Measurements from ENCODE around the gene FGFBP1.
A peak's percentile ranks its signal among the peaks of the same experiment; 100 is the strongest.

FGFBP1 gene

GRCh38 chr4:15938640-15939039, at the start of gene FGFBP1:
Gene FGFBP1 (minus strand): TSS chr4:15938740. CDS start chr4:15936632, 2,108 bp downstream.
- Histone ChIP-seq H3K27ac (ENCODE audit: low read depth, low read length) (no peak within 1 kb of the TSS), H3K27me3 (ENCODE audit: control insufficient read depth, insufficient read depth, low read length) (no peaks in the 10 kb centered on the region), H3K4me3 (ENCODE audit: low read depth, low read length) (no peak within 1 kb of the TSS)

DNA sequence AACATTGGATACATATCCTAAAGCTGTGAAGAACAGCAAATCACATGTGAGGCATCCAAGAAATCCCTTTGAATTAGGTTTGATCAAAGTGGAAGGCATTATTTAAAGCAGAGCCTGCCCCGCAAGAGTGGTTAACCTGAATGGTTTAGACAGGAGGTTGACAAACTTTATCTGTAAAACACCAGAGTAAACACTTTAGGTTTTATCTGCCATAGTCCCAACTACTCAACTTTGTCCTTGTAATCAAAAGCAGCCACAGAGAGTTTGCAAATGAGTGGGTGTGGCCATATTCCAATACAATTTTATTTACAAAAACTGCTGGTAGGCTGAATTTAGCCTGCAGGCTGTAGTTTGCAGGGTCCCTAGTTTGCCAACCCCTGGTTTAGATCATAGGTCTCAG, 49.7 kb upstream of the FGFBP1 start:
- H3K27me3 ChIP-seq (ENCODE audit: control insufficient read depth, insufficient read depth, low read length), result no peaks in the 10 kb centered on the region
- no peak overlapping the region for H3K9ac ChIP-seq (ENCODE audit: low read depth, low read length)
- no peaks in the 10 kb centered on the region for H3K4me1 ChIP-seq (ENCODE audit: control insufficient read depth, insufficient read depth, low read length)
- peaks cover 92% of the 10 kb centered on the region for H3K36me3 ChIP-seq (ENCODE audit: control insufficient read depth, insufficient read depth, low read length)
- H3K9me3 ChIP-seq (ENCODE audit: control insufficient read depth, insufficient read depth, low read length), result peaks cover 6% of the 10 kb centered on the region; the same call in 1 of the 2 replicates
- H3K4me3 ChIP-seq (ENCODE audit: low read depth, low read length), result no peak overlapping the region
- no peak overlapping the region for H3K27ac ChIP-seq (ENCODE audit: low read depth, low read length)

More at GRCh38 chr4:15938640-15939039, at the start of gene FGFBP1:
- no peaks in the 10 kb centered on the region for H3K36me3 ChIP-seq (ENCODE audit: control insufficient read depth, insufficient read depth, low read length)
- H3K9ac ChIP-seq (ENCODE audit: low read depth, low read length), result no peak within 1 kb of the TSS
- H3K4me1 ChIP-seq (ENCODE audit: control insufficient read depth, insufficient read depth, low read length), result peaks cover 7% of the 10 kb centered on the region; the same call in 1 of the 2 replicates
- H3K9me3 ChIP-seq (ENCODE audit: control insufficient read depth, insufficient read depth, low read length), result no peaks in the 10 kb centered on the region

DNA sequence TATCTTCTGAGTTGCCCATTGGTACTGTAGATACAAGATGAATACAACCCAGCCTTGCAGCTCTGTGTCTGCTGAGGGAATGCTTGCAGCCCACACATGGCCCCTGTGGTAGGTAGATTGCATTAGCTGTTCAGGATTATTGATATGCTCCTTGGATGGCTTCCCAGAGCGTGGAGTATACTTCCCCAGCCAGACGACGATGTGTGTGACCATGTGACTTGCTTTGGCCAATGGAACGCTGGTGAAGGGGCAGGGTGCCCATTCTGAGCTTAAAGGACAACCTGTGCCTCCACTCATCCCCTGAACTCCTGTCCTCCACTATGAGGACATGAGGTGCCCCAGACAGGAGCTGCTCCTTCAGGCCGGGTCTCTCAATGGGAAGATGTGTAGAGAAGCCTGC, 48.4 kb upstream of the FGFBP1 start:
- Histone ChIP-seq H3K4me3 (ENCODE audit: low read depth, low read length) (no peak overlapping the region), H3K27me3 (ENCODE audit: control insufficient read depth, insufficient read depth, low read length) (no peaks in the 10 kb centered on the region), H3K4me1 (ENCODE audit: control insufficient read depth, insufficient read depth, low read length) (no peaks in the 10 kb centered on the region), H3K27ac (ENCODE audit: low read depth, low read length) (no peak overlapping the region), H3K9ac (ENCODE audit: low read depth, low read length) (no peak overlapping the region), H3K9me3 (ENCODE audit: control insufficient read depth, insufficient read depth, low read length) (peaks cover 6% of the 10 kb centered on the region; the same call in 1 of the 2 replicates), H3K36me3 (ENCODE audit: control insufficient read depth, insufficient read depth, low read length) (peaks cover 94% of the 10 kb centered on the region)

DNA sequence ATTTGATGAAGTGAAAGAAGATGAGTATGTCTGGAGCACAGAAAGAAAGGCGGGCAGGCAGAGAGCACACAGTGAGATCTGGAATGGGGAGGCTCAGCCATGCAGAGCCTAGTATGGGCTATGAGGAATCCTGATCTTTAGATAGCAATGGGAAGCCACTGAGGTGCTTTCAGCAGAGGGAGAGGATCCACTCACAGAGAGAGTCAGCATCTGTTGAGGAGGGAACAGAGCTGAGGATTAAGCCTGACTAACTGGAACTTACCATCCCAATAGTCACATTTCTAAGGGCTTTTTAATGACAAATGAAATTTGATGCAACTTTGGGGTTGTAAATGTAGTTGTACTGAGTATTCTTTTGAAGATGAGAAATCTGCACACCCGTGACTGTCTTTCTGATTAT, 45.1 kb upstream of the FGFBP1 start:
- peaks cover 3% of the 10 kb centered on the region for H3K4me1 ChIP-seq (ENCODE audit: control insufficient read depth, insufficient read depth, low read length)
- no peak overlapping the region for H3K4me3 ChIP-seq (ENCODE audit: low read depth, low read length)
- H3K9me3 ChIP-seq (ENCODE audit: control insufficient read depth, insufficient read depth, low read length), result peaks cover 6% of the 10 kb centered on the region; the same call in 1 of the 2 replicates
- peaks cover 83% of the 10 kb centered on the region for H3K36me3 ChIP-seq (ENCODE audit: control insufficient read depth, insufficient read depth, low read length)
- H3K27me3 ChIP-seq (ENCODE audit: control insufficient read depth, insufficient read depth, low read length), result no peaks in the 10 kb centered on the region
- H3K27ac ChIP-seq (ENCODE audit: low read depth, low read length), result peak overlapping the region; percentile 29
- H3K9ac ChIP-seq (ENCODE audit: low read depth, low read length), result no peak overlapping the region

DNA sequence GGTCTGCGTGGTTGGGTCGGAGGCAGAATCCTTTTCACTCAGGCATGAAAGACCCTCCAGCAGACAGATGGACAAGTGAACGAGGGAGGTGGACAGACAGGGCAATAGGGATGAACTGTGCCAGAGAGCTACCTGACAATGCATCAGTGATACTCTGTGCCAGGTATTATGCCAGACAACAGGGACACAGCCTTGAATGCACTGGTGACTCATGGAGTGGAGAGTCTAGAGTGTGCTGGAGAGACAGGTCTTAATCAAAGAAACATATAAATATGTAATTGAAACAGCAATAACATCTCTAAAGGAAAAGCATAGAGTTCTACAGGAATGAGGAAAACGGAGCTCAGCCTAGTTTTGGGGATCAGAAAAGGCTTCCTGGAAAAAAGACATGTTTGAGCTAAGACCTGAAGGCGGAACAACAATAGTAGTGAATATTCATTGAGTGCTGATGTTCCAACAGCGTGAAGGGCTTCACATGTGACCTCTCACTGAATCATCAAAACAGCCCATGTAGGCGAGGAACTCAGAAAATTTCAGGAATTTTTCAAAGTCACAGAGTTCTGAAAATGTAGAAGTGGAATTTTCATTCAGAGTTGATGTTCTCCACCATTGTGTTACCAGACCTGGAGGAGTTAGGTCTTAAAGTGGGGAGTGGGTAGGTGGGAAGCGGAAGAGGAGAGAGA, 44.4 kb upstream of the FGFBP1 start:
- peaks cover 83% of the 10 kb centered on the region for H3K36me3 ChIP-seq (ENCODE audit: control insufficient read depth, insufficient read depth, low read length)
- H3K9me3 ChIP-seq (ENCODE audit: control insufficient read depth, insufficient read depth, low read length), result peaks cover 6% of the 10 kb centered on the region; the same call in 1 of the 2 replicates
- peak overlapping the region; percentile 29 for H3K27ac ChIP-seq (ENCODE audit: low read depth, low read length)
- H3K27me3 ChIP-seq (ENCODE audit: control insufficient read depth, insufficient read depth, low read length), result no peaks in the 10 kb centered on the region
- no peak overlapping the region for H3K4me3 ChIP-seq (ENCODE audit: low read depth, low read length)
- peaks cover 3% of the 10 kb centered on the region for H3K4me1 ChIP-seq (ENCODE audit: control insufficient read depth, insufficient read depth, low read length)
- H3K9ac ChIP-seq (ENCODE audit: low read depth, low read length), result no peak overlapping the region

DNA sequence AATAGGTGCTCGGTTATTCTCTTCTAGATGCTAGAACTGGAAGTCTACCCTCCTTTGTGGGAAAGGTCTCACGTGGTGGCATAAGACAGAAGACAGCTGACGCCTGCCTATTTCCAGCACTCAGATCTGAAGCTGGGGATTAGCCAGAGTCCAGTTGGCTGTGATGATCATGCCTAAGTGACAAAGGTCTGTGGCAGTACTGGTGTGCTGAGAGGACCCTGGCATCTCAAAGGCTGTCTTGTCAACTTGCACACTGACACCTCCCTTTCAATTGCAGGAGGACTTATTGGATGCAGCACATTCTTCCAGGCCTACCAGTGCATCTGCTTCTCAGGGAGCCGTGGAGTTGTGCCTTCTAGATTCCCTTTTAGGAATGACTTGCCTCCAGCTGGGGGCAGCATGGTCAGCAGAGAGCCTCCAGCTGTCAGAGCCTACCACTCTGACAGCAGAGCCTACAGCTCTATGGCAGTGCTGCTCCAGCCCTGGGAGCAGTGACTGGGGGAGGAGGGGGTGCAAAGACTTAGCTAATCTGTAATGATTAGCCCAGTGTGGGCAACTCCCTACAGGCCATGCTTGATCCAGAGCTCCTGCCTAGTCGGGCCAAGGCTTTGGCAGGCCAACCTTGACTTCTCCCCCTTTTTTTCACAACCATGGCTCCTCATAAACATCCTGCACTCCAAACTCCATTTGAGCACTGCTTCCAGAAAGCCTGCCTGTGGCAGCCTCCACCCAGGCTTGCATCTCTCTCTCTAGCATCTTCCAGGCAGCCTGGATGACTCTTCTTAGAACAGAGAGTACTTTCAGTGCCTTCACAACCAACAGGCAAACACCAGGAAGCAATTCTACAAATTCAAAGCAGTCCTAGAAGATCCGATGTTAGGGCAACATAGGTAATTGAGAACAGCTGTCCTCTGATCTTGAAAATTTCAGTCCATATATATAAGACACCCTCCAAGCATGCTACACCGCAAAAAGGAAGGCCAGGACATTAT, 38.2 kb upstream of the FGFBP1 start:
- Histone ChIP-seq H3K36me3 (ENCODE audit: control insufficient read depth, insufficient read depth, low read length) (peaks cover 25% of the 10 kb centered on the region), H3K9ac (ENCODE audit: low read depth, low read length) (no peak overlapping the region), H3K27ac (ENCODE audit: low read depth, low read length) (no peak overlapping the region)

GRCh38 chr4:15971068-15971801, 32.7 kb upstream of the FGFBP1 start:
- Histone ChIP-seq H3K36me3 (ENCODE audit: control insufficient read depth, insufficient read depth, low read length) (peaks cover 17% of the 10 kb centered on the region), H3K4me1 (ENCODE audit: control insufficient read depth, insufficient read depth, low read length) (no peaks in the 10 kb centered on the region), H3K4me3 (ENCODE audit: low read depth, low read length) (no peak overlapping the region), H3K9ac (ENCODE audit: low read depth, low read length) (no peak overlapping the region), H3K27me3 (ENCODE audit: control insufficient read depth, insufficient read depth, low read length) (no peaks in the 10 kb centered on the region), H3K27ac (ENCODE audit: low read depth, low read length) (no peak overlapping the region), H3K9me3 (ENCODE audit: control insufficient read depth, insufficient read depth, low read length) (no peaks in the 10 kb centered on the region)

More for the DNA sequence above, 38.2 kb upstream of the FGFBP1 start:
- no peaks in the 10 kb centered on the region for H3K27me3 ChIP-seq (ENCODE audit: control insufficient read depth, insufficient read depth, low read length)
- H3K4me1 ChIP-seq (ENCODE audit: control insufficient read depth, insufficient read depth, low read length), result peaks cover 3% of the 10 kb centered on the region
- H3K4me3 ChIP-seq (ENCODE audit: low read depth, low read length), result no peak overlapping the region
- H3K9me3 ChIP-seq (ENCODE audit: control insufficient read depth, insufficient read depth, low read length), result no peaks in the 10 kb centered on the region

DNA sequence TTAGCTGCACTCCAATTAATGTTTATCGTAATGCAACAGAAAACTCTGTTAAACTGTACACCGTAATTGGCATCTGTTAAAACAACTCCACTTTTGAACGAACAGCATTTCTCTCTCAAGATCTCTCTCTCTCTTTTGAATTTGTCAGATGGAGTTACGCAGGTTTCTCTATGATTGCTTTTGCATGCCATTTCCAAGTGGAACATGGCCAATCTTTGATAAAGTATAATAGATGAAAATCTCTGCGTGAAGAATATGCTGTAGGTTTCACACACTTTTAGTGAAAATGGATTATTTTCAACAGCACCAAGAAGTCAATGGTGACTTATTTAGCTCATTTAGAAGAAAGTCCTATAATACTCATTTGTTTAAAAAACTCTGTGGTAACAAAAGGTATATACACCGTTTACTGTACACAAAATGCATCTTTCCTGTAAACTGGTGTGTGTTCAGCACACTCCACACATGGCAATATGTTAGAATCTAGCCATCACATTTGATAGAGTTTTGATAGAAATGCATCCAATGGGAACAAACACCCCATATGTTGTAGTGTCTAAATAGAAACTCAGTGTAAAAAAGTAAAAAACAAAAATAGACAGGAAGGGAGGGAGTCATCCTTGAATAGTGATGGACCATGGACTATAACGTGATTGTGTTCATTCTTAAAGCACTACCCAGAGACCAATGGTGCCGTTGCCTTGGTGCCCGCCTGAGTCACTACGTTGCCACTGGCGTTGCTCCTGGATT, 30.2 kb upstream of the FGFBP1 start:
- H3K27me3 ChIP-seq (ENCODE audit: control insufficient read depth, insufficient read depth, low read length), result no peaks in the 10 kb centered on the region
- no peak overlapping the region for H3K27ac ChIP-seq (ENCODE audit: low read depth, low read length)
- no peak overlapping the region for H3K4me3 ChIP-seq (ENCODE audit: low read depth, low read length)
- H3K4me1 ChIP-seq (ENCODE audit: control insufficient read depth, insufficient read depth, low read length), result no peaks in the 10 kb centered on the region
- H3K36me3 ChIP-seq (ENCODE audit: control insufficient read depth, insufficient read depth, low read length), result peaks cover 17% of the 10 kb centered on the region
- H3K9me3 ChIP-seq (ENCODE audit: control insufficient read depth, insufficient read depth, low read length), result no peaks in the 10 kb centered on the region
- H3K9ac ChIP-seq (ENCODE audit: low read depth, low read length), result no peak overlapping the region

DNA sequence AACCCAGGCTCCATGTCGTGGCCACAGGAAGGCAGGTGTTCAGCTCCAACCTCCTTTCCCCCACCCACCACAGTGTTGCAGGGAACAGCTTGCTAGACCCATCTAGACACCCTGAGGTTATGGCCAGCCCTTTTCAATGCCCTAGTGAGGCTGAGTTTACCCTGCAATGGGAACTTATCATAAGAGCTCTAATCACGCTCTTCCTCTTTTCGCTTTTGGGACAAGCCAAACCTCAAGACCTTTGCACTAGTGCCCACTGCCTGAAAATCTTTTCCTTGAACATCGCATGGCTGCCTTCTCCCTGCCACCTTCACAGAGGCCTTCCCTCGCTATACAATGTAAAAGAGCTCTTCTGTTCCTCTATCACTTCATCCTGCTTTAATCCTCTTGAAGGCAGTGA, 26.8 kb upstream of the FGFBP1 start:
- Histone ChIP-seq H3K36me3 (ENCODE audit: control insufficient read depth, insufficient read depth, low read length) (peaks cover 9% of the 10 kb centered on the region), H3K9ac (ENCODE audit: low read depth, low read length) (no peak overlapping the region), H3K27ac (ENCODE audit: low read depth, low read length) (no peak overlapping the region), H3K27me3 (ENCODE audit: control insufficient read depth, insufficient read depth, low read length) (no peaks in the 10 kb centered on the region), H3K4me1 (ENCODE audit: control insufficient read depth, insufficient read depth, low read length) (no peaks in the 10 kb centered on the region), H3K9me3 (ENCODE audit: control insufficient read depth, insufficient read depth, low read length) (no peaks in the 10 kb centered on the region), H3K4me3 (ENCODE audit: low read depth, low read length) (no peak overlapping the region)

- Histone ChIP-seq H3K4me1 (ENCODE audit: control insufficient read depth, insufficient read depth, low read length) (no peaks in the 10 kb centered on the region), H3K27me3 (ENCODE audit: control insufficient read depth, insufficient read depth, low read length) (no peaks in the 10 kb centered on the region), H3K9me3 (ENCODE audit: control insufficient read depth, insufficient read depth, low read length) (no peaks in the 10 kb centered on the region), H3K27ac (ENCODE audit: low read depth, low read length) (no peak overlapping the region), H3K9ac (ENCODE audit: low read depth, low read length) (no peak overlapping the region), H3K36me3 (ENCODE audit: control insufficient read depth, insufficient read depth, low read length) (peaks cover 9% of the 10 kb centered on the region), H3K4me3 (ENCODE audit: low read depth, low read length) (no peak overlapping the region)
Observed at GRCh38 chr4:15964159-15964558, 25.6 kb upstream of the FGFBP1 start.

All from HUES48 (cell line).